ENCODE measurements around the gene CDCA7. TPM values are rescaled to one million over a fixed set of nuclear protein-coding genes. Genes with fewer than 3 reads are reported as not detected.

The CDCA7 gene
- total RNA-seq = 7.7 and 16.6 TPM in 2 replicates

DNA sequence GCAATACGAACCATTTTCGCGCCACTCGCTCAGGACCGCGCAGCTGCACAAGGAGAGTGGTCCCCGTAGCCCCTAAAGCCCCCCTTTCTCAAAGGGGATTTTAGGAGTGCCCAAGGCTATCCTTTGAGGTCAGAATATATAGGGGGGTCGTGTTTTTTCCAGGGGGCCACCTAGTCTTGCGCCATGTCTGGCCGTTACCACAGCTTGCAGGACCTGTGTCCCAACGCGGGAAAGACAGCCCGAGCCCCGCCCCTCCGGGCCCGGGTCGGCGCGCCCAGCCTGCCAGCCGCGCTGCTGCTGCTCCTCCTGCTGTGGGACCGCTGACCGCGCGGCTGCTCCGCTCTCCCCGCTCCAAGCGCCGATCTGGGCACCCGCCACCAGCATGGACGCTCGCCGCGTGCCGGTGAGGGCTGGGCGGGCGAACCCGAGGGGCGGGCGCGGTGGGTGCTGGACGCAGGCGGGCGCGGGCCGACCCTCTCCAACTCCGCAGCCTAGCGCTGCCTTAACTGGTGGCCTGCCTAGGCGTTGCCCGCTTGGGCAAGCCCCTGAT is at the start of gene CDCA7:
Gene CDCA7 (plus strand): TSS at position 291 of the 550 bp plus-strand sequence. CDS start 92 bp downstream, at position 383.

